Measurements from ENCODE around the gene PRDX1.

GRCh38 chr1:45470306-45470798 is 51.3 kb downstream of the PRDX1 start:
- no peak for TF ChIP-seq CTCF (IDR thresholded peaks at IDR 0.05)
- no peak for TF ChIP-seq POLR2A (IDR thresholded peaks at IDR 0.05)
